ENCODE data around the gene TPCN2. TPM values are rescaled to one million over a fixed set of nuclear protein-coding genes. Genes with fewer than 3 reads are reported as not detected.

Gene TPCN2
- total RNA-seq, 1 donor from 2014 or later, result 12.6 TPM

GRCh38 chr11:69060806-69061712 is 12.3 kb downstream of the TPCN2 start:
- H3K36me3 Mint-ChIP-seq (ENCODE audit: low read depth), result peaks cover 3% of the 10 kb centered on the region
- H3K27ac Mint-ChIP-seq (ENCODE audit: unreplicated experiment), result no peak overlapping the region
- peaks cover 4% of the 10 kb centered on the region for H3K4me1 Mint-ChIP-seq (ENCODE audit: low read depth)
- no peaks in the 10 kb centered on the region for H3K27me3 Mint-ChIP-seq (ENCODE audit: low read depth)
- no peak for DNase-seq (ENCODE audit: low spot score)
- TF ChIP-seq CTCF (IDR thresholded peaks at IDR 0.05), result no peak
- H3K4me3 Mint-ChIP-seq (ENCODE audit: unreplicated experiment), result no peak overlapping the region
- H3K9me3 Mint-ChIP-seq (ENCODE audit: low read depth), result no peaks in the 10 kb centered on the region

- no peak overlapping the region for H3K4me3 Mint-ChIP-seq (ENCODE audit: unreplicated experiment)
- H3K36me3 Mint-ChIP-seq (ENCODE audit: low read depth), result peaks cover 3% of the 10 kb centered on the region
- no peaks in the 10 kb centered on the region for H3K27me3 Mint-ChIP-seq (ENCODE audit: low read depth)
- peaks cover 4% of the 10 kb centered on the region for H3K4me1 Mint-ChIP-seq (ENCODE audit: low read depth)
- H3K9me3 Mint-ChIP-seq (ENCODE audit: low read depth), result no peaks in the 10 kb centered on the region
- H3K27ac Mint-ChIP-seq (ENCODE audit: unreplicated experiment), result no peak overlapping the region
- DNase-seq (ENCODE audit: low spot score), result no peak
- TF ChIP-seq CTCF (IDR thresholded peaks at IDR 0.05), result no peak
Observed at GRCh38 chr11:69061713-69062053, 13.0 kb downstream of the TPCN2 start.

- DNase-seq (ENCODE audit: low spot score), result no peak
- Mint-ChIP-seq H3K4me3 (ENCODE audit: unreplicated experiment) (no peak overlapping the region), H3K9me3 (ENCODE audit: low read depth) (no peaks in the 10 kb centered on the region), H3K27ac (ENCODE audit: unreplicated experiment) (no peak overlapping the region), H3K36me3 (ENCODE audit: low read depth) (peaks cover 3% of the 10 kb centered on the region), H3K27me3 (ENCODE audit: low read depth) (no peaks in the 10 kb centered on the region), H3K4me1 (ENCODE audit: low read depth) (peaks cover 4% of the 10 kb centered on the region)
- TF ChIP-seq CTCF (IDR thresholded peaks at IDR 0.05), result no peak
Observed at GRCh38 chr11:69062169-69062855, 13.6 kb downstream of the TPCN2 start.

- no peak overlapping the region for H3K27ac Mint-ChIP-seq (ENCODE audit: unreplicated experiment)
Observed at GRCh38 chr11:69062873-69063651, 14.3 kb downstream of the TPCN2 start.

More at GRCh38 chr11:69062873-69063651, 14.3 kb downstream of the TPCN2 start:
- H3K9me3 Mint-ChIP-seq (ENCODE audit: low read depth), result no peaks in the 10 kb centered on the region
- peaks cover 5% of the 10 kb centered on the region for H3K36me3 Mint-ChIP-seq (ENCODE audit: low read depth)
- H3K4me3 Mint-ChIP-seq (ENCODE audit: unreplicated experiment), result no peak overlapping the region
- no peak for DNase-seq (ENCODE audit: low spot score)
- H3K4me1 Mint-ChIP-seq (ENCODE audit: low read depth), result peaks cover 4% of the 10 kb centered on the region
- no peaks in the 10 kb centered on the region for H3K27me3 Mint-ChIP-seq (ENCODE audit: low read depth)
- no peak for TF ChIP-seq CTCF (IDR thresholded peaks at IDR 0.05)
